ENCODE measurements around the gene MFAP5.

GRCh38 chr12:8644345-8645248, 18.0 kb downstream of the MFAP5 start:
- no peak for TF ChIP-seq EZH2 (IDR thresholded peaks at IDR 0.05; ENCODE audit: borderline replicate concordance, low read length)
- no peak for TF ChIP-seq CTCF (conservative IDR thresholded peaks at IDR 0.05 in 1 of 2, IDR thresholded peaks at IDR 0.05 in 1 of 2; ENCODE audit: extremely low read depth in 1 of 2, insufficient read depth in 1 of 2, low read depth in 1 of 2, low read length in 2 of 2)
